Esophagus squamous epithelium (tissue), 4 donors: ENCODE results near the gene MTCL1.

ENCODE experiments used
- POLR2A ChIP-seq, 4 donors: fragments of 450-650 bp; IDR thresholded peaks; one replicate each; pipeline ENCODE4 v1.6.1; 2017; ENCODE audit warnings: antibody characterized with exemption in 4 of 4, mild to moderate bottlenecking in 4 of 4, moderate library complexity in 3 of 4
- TF ChIP-seq, protein P1 (sequence below), 6 experiments: fragments of 450-650 bp in 4 of 6; fragments of 200-600 bp in 2 of 6; sonication (generic) in 2 of 6; IDR thresholded peaks; one replicate each; pipeline ENCODE4 v1.5.1; 2016 to 2019; ENCODE audit warnings: antibody characterized with exemption in 6 of 6, mild to moderate bottlenecking in 4 of 6, moderate library complexity in 4 of 6

DNA sequence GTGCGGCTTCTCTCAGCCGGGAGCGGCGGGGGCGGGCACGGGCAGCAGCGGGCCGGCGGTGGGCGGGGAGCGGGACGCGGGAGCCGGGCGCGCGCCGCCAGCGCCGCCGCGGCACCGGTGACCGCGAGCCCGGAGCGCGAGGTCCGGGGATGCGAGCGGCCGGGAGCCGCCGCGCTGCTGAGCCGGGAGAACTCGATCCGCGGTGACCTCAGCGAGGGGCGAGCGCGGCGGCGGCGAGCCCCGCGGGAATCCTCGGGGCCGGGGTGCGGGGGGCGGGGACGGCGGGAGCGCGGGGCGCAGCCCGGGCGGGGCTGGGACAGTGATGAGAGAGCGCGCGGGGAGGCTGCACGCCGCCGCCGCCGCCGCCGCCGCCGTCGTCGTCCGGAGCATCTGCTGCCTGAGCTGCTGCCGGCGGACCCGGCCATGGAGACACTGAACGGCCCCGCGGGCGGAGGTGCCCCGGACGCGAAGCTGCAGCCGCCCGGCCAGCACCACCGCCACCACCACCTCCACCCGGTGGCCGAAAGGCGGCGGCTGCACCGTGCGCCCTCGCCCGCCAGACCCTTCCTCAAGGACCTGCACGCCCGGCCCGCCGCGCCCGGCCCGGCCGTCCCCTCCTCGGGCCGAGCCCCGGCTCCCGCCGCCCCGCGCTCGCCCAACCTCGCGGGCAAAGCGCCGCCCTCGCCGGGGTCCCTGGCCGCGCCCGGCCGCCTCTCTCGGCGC is at the start of gene MTCL1:
- TF ChIP-seq, protein P1, sequence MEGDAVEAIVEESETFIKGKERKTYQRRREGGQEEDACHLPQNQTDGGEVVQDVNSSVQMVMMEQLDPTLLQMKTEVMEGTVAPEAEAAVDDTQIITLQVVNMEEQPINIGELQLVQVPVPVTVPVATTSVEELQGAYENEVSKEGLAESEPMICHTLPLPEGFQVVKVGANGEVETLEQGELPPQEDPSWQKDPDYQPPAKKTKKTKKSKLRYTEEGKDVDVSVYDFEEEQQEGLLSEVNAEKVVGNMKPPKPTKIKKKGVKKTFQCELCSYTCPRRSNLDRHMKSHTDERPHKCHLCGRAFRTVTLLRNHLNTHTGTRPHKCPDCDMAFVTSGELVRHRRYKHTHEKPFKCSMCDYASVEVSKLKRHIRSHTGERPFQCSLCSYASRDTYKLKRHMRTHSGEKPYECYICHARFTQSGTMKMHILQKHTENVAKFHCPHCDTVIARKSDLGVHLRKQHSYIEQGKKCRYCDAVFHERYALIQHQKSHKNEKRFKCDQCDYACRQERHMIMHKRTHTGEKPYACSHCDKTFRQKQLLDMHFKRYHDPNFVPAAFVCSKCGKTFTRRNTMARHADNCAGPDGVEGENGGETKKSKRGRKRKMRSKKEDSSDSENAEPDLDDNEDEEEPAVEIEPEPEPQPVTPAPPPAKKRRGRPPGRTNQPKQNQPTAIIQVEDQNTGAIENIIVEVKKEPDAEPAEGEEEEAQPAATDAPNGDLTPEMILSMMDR (IDR thresholded peaks at IDR 0.05), result peak in 1 of 6 experiments; percentile 9
- TF ChIP-seq POLR2A (IDR thresholded peaks at IDR 0.05), result peak in 1 of 4 donors; percentile 19
